Measurements from ENCODE around the gene CCDC137.

Gene CCDC137

GRCh38 chr17:81722184-81723120, 55.9 kb downstream of the CCDC137 start:
- no peak for DNase-seq (ENCODE audit: low read depth)
- H3K4me3 ChIP-seq (ENCODE audit: low read depth, low read length), result no peak overlapping the region

More at GRCh38 chr17:81722184-81723120, 55.9 kb downstream of the CCDC137 start:
- TF ChIP-seq CTCF (IDR thresholded peaks at IDR 0.05; ENCODE audit: insufficient read depth, low read depth, low read length, missing control alignments), result no peak
